Fibroblast of skin of left quadriceps (primary cell): ENCODE measurements around the gene RTCB.
A peak's percentile ranks its signal among the peaks of the same experiment; 100 is the strongest.

ENCODE experiments used
- DNase-seq, 2 experiments: peaks; one replicate each; pipeline ENCODE4 v3.0.0-alpha.2; 2013; ENCODE audit warnings: low read depth in 2 of 2

RTCB gene

GRCh38 chr22:32411829-32412592 lies at the start of gene RTCB:
Gene RTCB (minus strand): TSS chr22:32412247. CDS start chr22:32412156, 91 bp downstream.
- DNase-seq: peak; percentile 89

- DNase-seq: no peak
Measured at GRCh38 chr22:32457031-32457430, 45.0 kb upstream of the RTCB start.

GRCh38 chr22:32448980-32449379 lies 36.9 kb upstream of the RTCB start:
- DNase-seq: no peak

GRCh38 chr22:32446321-32446720 lies 34.3 kb upstream of the RTCB start:
- DNase-seq: no peak

- DNase-seq: no peak
Measured at GRCh38 chr22:32444068-32444467, 32.0 kb upstream of the RTCB start.

GRCh38 chr22:32430352-32430751 lies 18.3 kb upstream of the RTCB start:
- no peak for DNase-seq

- DNase-seq: no peak
Measured at GRCh38 chr22:32426881-32427280, 14.8 kb upstream of the RTCB start.

GRCh38 chr22:32423664-32424063 lies 11.6 kb upstream of the RTCB start:
- DNase-seq: no peak

GRCh38 chr22:32422062-32422461 lies 10.0 kb upstream of the RTCB start:
- DNase-seq: no peak

- no peak for DNase-seq
Measured at GRCh38 chr22:32421484-32421883, 9.4 kb upstream of the RTCB start.

- DNase-seq: no peak
Measured at GRCh38 chr22:32417906-32418305, 5.9 kb upstream of the RTCB start.

- no peak for DNase-seq
Measured at GRCh38 chr22:32416556-32417085, 4.6 kb upstream of the RTCB start.

GRCh38 chr22:32414191-32414590 lies 2.1 kb upstream of the RTCB start:
- no peak for DNase-seq

- DNase-seq: peak in 1 of 2 experiments; percentile 4
Measured at GRCh38 chr22:32413719-32414118, 1.7 kb upstream of the RTCB start.

- no peak for DNase-seq
Measured at GRCh38 chr22:32411402-32411801, 645 bp downstream of the RTCB start.

- no peak for DNase-seq
Measured at GRCh38 chr22:32410459-32410858, 1.6 kb downstream of the RTCB start.

- no peak for DNase-seq
Measured at GRCh38 chr22:32409977-32410376, 2.1 kb downstream of the RTCB start.

GRCh38 chr22:32407936-32408335 lies 4.1 kb downstream of the RTCB start:
- DNase-seq: no peak

- DNase-seq: no peak
Measured at GRCh38 chr22:32407312-32407711, 4.7 kb downstream of the RTCB start.

- no peak for DNase-seq
Measured at GRCh38 chr22:32404021-32404420, 8.0 kb downstream of the RTCB start.

GRCh38 chr22:32401486-32401885 lies 10.6 kb downstream of the RTCB start:
- no peak for DNase-seq

- DNase-seq: no peak
Measured at GRCh38 chr22:32396746-32397145, 15.3 kb downstream of the RTCB start.

GRCh38 chr22:32396255-32396654 lies 15.8 kb downstream of the RTCB start:
- DNase-seq: no peak

- no peak for DNase-seq
Measured at GRCh38 chr22:32395107-32395506, 16.9 kb downstream of the RTCB start.
